PFSK-1 (cell line): ENCODE measurements around the gene MIPEP.

ENCODE experiments used
- FOXP2 ChIP-seq: optimal IDR thresholded peaks from 2 replicates; pipeline ENCODE3; 2011; ENCODE audit warnings: borderline replicate concordance, control low read depth, inconsistent platforms; ENCODE audit not compliant: insufficient read depth; ENCODE audit errors: extremely low read length, extremely low read depth
- POLR2AphosphoS5 ChIP-seq: IDR thresholded peaks from 2 replicates; pipeline ENCODE4 v1.6.1; 2012; ENCODE audit warnings: low read depth, mild to moderate bottlenecking, control low read depth, low read length, moderate library complexity
- REST ChIP-seq, 2 experiments: IDR thresholded peaks; 2 replicates each; pipeline versions ENCODE4 v1.6.1 to v1.8.0; 2011 to 2012; ENCODE audit warnings: low read depth in 2 of 2, low read length in 2 of 2, control low read depth in 1 of 2, inconsistent platforms in 1 of 2, mild to moderate bottlenecking in 1 of 2, moderate library complexity in 1 of 2; ENCODE audit not compliant: insufficient read depth in 1 of 2
- SIN3A ChIP-seq: IDR thresholded peaks from 2 replicates; pipeline ENCODE4 v1.6.1; 2012; ENCODE audit warnings: mild to moderate bottlenecking, low read length, moderate library complexity, borderline replicate concordance; ENCODE audit not compliant: insufficient read depth
- TAF1 ChIP-seq: IDR thresholded peaks from 2 replicates; pipeline ENCODE4 v1.6.1; 2012; ENCODE audit warnings: low read length, control low read depth, borderline replicate concordance; ENCODE audit not compliant: insufficient read depth

GRCh38 chr13:23817830-23818229 is 71.4 kb downstream of the MIPEP start:
- no peak for TF ChIP-seq TAF1
- TF ChIP-seq REST (IDR thresholded peaks at IDR 0.05; ENCODE audit: insufficient read depth in 1 of 2, low read depth in 2 of 2, low read length in 2 of 2) = no peak
- TF ChIP-seq POLR2AphosphoS5 = no peak
- TF ChIP-seq SIN3A = no peak
- TF ChIP-seq FOXP2 = no peak
